ENCODE results near the gene RAP1GDS1.
"Not testable (repeated sequence)": the region's sequence is repeated elsewhere in the genome, so short reads cannot be mapped to it uniquely, and the experiment has no call there.

Gene RAP1GDS1

GRCh38 chr4:98260047-98260578 is 1.1 kb upstream of the RAP1GDS1 start:
- H3K9me3 ChIP-seq (ENCODE audit: control insufficient read depth, insufficient read depth, low read length) = no peaks in the 10 kb centered on the region
- peak overlapping the region; percentile 88 for H3K4me3 ChIP-seq (ENCODE audit: low read depth, low read length)
- no peaks in the 10 kb centered on the region for H3K27me3 ChIP-seq (ENCODE audit: control insufficient read depth, insufficient read depth, low read length)
- H3K4me1 ChIP-seq (ENCODE audit: control insufficient read depth, insufficient read depth, low read length) = peaks cover 9% of the 10 kb centered on the region
- H3K9ac ChIP-seq (ENCODE audit: low read depth, low read length) = peak overlapping the region; percentile 94
- no peaks in the 10 kb centered on the region for H3K36me3 ChIP-seq (ENCODE audit: control insufficient read depth, insufficient read depth, low read length)

DNA sequence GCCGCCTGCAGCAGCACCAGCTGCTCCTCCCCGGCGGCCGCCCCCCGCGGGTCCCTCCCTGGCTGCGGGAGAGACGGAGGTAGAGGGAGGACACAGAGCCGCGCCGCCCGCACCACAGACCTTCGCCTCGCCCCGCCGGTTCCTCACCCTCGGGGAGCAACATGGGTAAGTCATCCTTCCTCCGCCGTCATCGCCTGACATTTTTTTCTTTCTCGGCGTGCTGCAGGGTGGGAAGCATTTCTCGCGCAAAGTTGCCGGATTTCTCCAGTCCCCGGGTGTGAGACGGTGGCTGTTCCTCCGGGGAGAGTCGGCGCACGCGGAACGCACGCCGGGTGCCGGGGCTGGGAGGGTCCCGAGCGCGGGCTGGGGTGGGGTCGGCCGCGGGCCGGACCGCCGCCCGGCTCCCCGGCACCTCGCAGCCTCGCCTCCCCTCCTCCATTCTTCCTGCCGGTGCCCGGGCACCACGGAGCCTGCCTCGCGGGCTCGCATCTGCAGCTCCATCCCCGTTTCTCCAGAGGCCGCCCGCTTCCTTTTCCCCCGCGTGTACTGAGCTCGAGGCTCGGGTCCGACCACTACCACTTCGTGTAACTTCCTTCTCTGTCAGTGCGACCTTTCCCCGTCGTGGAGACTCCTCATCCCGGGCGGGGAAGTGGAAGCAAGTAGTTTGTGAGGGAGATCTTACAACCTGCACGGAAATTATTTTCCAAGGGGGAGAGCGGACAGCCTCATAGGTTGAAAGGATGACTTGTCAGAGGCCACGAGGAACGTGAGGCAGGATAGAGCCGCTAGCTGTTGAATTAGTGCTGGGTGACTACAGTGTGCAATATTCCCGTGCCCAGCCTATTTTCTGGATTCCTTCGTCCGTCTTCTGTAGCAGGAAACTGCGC is 464 bp downstream of the RAP1GDS1 start:
- no peaks in the 10 kb centered on the region for H3K27me3 ChIP-seq (ENCODE audit: control insufficient read depth, insufficient read depth, low read length)
- peak overlapping the region; percentile 60 for H3K9ac ChIP-seq (ENCODE audit: low read depth, low read length)
- no peaks in the 10 kb centered on the region for H3K36me3 ChIP-seq (ENCODE audit: control insufficient read depth, insufficient read depth, low read length)
- peaks cover 9% of the 10 kb centered on the region for H3K4me1 ChIP-seq (ENCODE audit: control insufficient read depth, insufficient read depth, low read length)
- H3K4me3 ChIP-seq (ENCODE audit: low read depth, low read length) = peak overlapping the region; percentile 92
- no peaks in the 10 kb centered on the region for H3K9me3 ChIP-seq (ENCODE audit: control insufficient read depth, insufficient read depth, low read length)

- Histone ChIP-seq H3K9ac (ENCODE audit: low read depth, low read length) (no peak overlapping the region), H3K4me1 (ENCODE audit: control insufficient read depth, insufficient read depth, low read length) (peaks cover 9% of the 10 kb centered on the region), H3K36me3 (ENCODE audit: control insufficient read depth, insufficient read depth, low read length) (no peaks in the 10 kb centered on the region), H3K4me3 (ENCODE audit: low read depth, low read length) (peak overlapping the region; percentile 92), H3K27me3 (ENCODE audit: control insufficient read depth, insufficient read depth, low read length) (no peaks in the 10 kb centered on the region), H3K9me3 (ENCODE audit: control insufficient read depth, insufficient read depth, low read length) (no peaks in the 10 kb centered on the region)
These were observed 1.2 kb downstream of the RAP1GDS1 start for GRCh38 chr4:98262431-98262830.

GRCh38 chr4:98267498-98267897 is 6.3 kb downstream of the RAP1GDS1 start:
- Histone ChIP-seq H3K4me1 (ENCODE audit: control insufficient read depth, insufficient read depth, low read length) (peaks cover 1% of the 10 kb centered on the region), H3K9ac (ENCODE audit: low read depth, low read length) (no peak overlapping the region), H3K4me3 (ENCODE audit: low read depth, low read length) (no peak overlapping the region), H3K36me3 (ENCODE audit: control insufficient read depth, insufficient read depth, low read length) (no peaks in the 10 kb centered on the region), H3K27me3 (ENCODE audit: control insufficient read depth, insufficient read depth, low read length) (no peaks in the 10 kb centered on the region), H3K9me3 (ENCODE audit: control insufficient read depth, insufficient read depth, low read length) (no peaks in the 10 kb centered on the region)

DNA sequence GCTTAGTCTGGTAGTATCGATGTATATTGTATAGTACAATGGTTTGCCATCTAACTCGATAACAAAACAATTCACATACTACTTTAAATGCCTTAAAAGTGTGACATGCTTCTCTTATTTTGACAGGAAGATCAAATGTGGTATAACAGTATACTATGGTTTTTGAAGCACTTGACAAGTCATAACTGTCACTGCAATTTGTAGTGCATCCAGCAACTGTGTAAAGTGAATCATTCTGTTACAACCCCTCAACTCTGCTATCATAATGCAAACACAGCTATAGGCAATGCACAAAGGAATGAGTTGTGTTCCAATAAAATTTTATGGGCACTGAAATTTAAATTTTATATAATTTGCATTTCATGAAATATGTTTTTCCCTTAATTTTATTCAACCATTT is 14.0 kb downstream of the RAP1GDS1 start:
- no peak overlapping the region for H3K9ac ChIP-seq (ENCODE audit: low read depth, low read length)
- H3K36me3 ChIP-seq (ENCODE audit: control insufficient read depth, insufficient read depth, low read length) = no peaks in the 10 kb centered on the region
- no peaks in the 10 kb centered on the region for H3K9me3 ChIP-seq (ENCODE audit: control insufficient read depth, insufficient read depth, low read length)
- H3K4me1 ChIP-seq (ENCODE audit: control insufficient read depth, insufficient read depth, low read length) = no peaks in the 10 kb centered on the region
- no peaks in the 10 kb centered on the region for H3K27me3 ChIP-seq (ENCODE audit: control insufficient read depth, insufficient read depth, low read length)
- H3K4me3 ChIP-seq (ENCODE audit: low read depth, low read length) = no peak overlapping the region

GRCh38 chr4:98283219-98284189 is 22.3 kb downstream of the RAP1GDS1 start:
- Histone ChIP-seq H3K9ac (ENCODE audit: low read depth, low read length) (no peak overlapping the region), H3K9me3 (ENCODE audit: control insufficient read depth, insufficient read depth, low read length) (no peaks in the 10 kb centered on the region), H3K4me3 (ENCODE audit: low read depth, low read length) (no peak overlapping the region), H3K27me3 (ENCODE audit: control insufficient read depth, insufficient read depth, low read length) (no peaks in the 10 kb centered on the region), H3K36me3 (ENCODE audit: control insufficient read depth, insufficient read depth, low read length) (no peaks in the 10 kb centered on the region), H3K4me1 (ENCODE audit: control insufficient read depth, insufficient read depth, low read length) (no peaks in the 10 kb centered on the region)

DNA sequence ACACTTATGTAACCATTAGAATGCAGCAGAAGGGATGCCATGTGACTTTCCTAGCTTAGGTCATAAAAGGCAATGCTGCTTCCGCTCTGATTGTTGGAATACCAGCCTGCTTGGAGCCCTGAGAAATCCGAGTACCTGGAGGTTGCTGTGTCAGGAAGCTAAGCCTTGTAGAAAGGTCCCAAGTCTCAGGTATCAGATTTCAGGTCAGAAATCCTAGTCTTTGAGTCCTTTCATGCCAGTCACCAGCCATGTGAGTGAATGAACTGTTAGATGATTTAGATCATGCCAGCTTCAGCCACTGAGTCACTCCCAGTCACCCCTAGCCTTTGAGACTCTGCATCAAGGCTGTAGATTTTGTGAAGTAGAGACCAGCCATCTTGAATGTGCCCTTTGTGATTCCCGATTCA is 23.5 kb downstream of the RAP1GDS1 start:
- no peaks in the 10 kb centered on the region for H3K4me1 ChIP-seq (ENCODE audit: control insufficient read depth, insufficient read depth, low read length)
- no peaks in the 10 kb centered on the region for H3K27me3 ChIP-seq (ENCODE audit: control insufficient read depth, insufficient read depth, low read length)
- H3K9ac ChIP-seq (ENCODE audit: low read depth, low read length) = no peak overlapping the region
- no peak overlapping the region for H3K4me3 ChIP-seq (ENCODE audit: low read depth, low read length)
- H3K36me3 ChIP-seq (ENCODE audit: control insufficient read depth, insufficient read depth, low read length) = no peaks in the 10 kb centered on the region
- no peaks in the 10 kb centered on the region for H3K9me3 ChIP-seq (ENCODE audit: control insufficient read depth, insufficient read depth, low read length)

DNA sequence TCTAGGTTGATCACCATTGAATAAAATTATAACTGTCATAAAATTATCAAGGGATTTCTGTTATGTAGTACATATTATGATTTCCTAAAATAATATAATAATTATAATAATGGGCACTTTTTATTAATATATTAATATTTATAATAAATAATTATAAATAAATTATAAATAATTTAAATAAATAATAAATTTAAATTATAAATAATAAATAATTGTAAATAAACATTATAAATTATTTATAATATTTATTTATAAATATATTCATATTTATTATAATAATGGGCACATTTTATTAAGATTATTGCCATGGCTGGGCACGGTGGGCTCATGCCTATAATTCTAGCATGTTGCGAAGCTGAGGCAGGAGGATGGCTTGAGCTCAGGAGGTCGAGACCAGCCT is 24.5 kb downstream of the RAP1GDS1 start:
- H3K4me3 ChIP-seq (ENCODE audit: low read depth, low read length) = no peak overlapping the region
- no peaks in the 10 kb centered on the region for H3K4me1 ChIP-seq (ENCODE audit: control insufficient read depth, insufficient read depth, low read length)
- no peaks in the 10 kb centered on the region for H3K36me3 ChIP-seq (ENCODE audit: control insufficient read depth, insufficient read depth, low read length)
- H3K27me3 ChIP-seq (ENCODE audit: control insufficient read depth, insufficient read depth, low read length) = no peaks in the 10 kb centered on the region
- H3K9ac ChIP-seq (ENCODE audit: low read depth, low read length) = no peak overlapping the region
- no peaks in the 10 kb centered on the region for H3K9me3 ChIP-seq (ENCODE audit: control insufficient read depth, insufficient read depth, low read length)

DNA sequence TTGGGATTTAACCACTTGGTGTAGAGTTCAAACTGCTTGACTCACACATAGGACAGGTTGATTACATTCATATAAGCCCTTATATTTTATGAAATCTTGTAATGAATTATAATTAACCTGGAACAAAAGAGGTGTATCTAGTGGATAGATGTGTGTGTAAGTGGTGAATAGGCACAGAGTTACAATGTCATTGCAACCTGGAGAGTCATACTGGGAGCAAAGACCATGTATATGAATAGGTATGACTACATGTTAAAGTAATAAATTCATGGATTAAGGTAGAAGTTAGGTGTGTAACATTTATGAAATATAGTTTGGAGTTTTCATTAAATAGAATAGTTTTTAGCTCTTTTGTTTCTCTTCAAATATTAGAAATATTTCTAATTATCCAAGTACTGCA is 26.1 kb downstream of the RAP1GDS1 start:
- no peaks in the 10 kb centered on the region for H3K27me3 ChIP-seq (ENCODE audit: control insufficient read depth, insufficient read depth, low read length)
- no peaks in the 10 kb centered on the region for H3K4me1 ChIP-seq (ENCODE audit: control insufficient read depth, insufficient read depth, low read length)
- H3K36me3 ChIP-seq (ENCODE audit: control insufficient read depth, insufficient read depth, low read length) = no peaks in the 10 kb centered on the region
- H3K9ac ChIP-seq (ENCODE audit: low read depth, low read length) = no peak overlapping the region
- no peak overlapping the region for H3K4me3 ChIP-seq (ENCODE audit: low read depth, low read length)
- no peaks in the 10 kb centered on the region for H3K9me3 ChIP-seq (ENCODE audit: control insufficient read depth, insufficient read depth, low read length)

GRCh38 chr4:98288671-98289070 is 27.5 kb downstream of the RAP1GDS1 start:
- H3K9ac ChIP-seq (ENCODE audit: low read depth, low read length); H3K4me1 ChIP-seq (ENCODE audit: control insufficient read depth, insufficient read depth, low read length); H3K27me3 ChIP-seq (ENCODE audit: control insufficient read depth, insufficient read depth, low read length): not testable (repeated sequence)

GRCh38 chr4:98289375-98289774 is 28.2 kb downstream of the RAP1GDS1 start:
- Histone ChIP-seq H3K4me1 (ENCODE audit: control insufficient read depth, insufficient read depth, low read length) (no peaks in the 10 kb centered on the region), H3K9ac (ENCODE audit: low read depth, low read length) (no peak overlapping the region), H3K4me3 (ENCODE audit: low read depth, low read length) (no peak overlapping the region), H3K9me3 (ENCODE audit: control insufficient read depth, insufficient read depth, low read length) (no peaks in the 10 kb centered on the region), H3K36me3 (ENCODE audit: control insufficient read depth, insufficient read depth, low read length) (no peaks in the 10 kb centered on the region), H3K27me3 (ENCODE audit: control insufficient read depth, insufficient read depth, low read length) (no peaks in the 10 kb centered on the region)

More at GRCh38 chr4:98288671-98289070, 27.5 kb downstream of the RAP1GDS1 start:
- not testable (repeated sequence) for H3K4me3 ChIP-seq (ENCODE audit: low read depth, low read length); H3K9me3 ChIP-seq (ENCODE audit: control insufficient read depth, insufficient read depth, low read length); H3K36me3 ChIP-seq (ENCODE audit: control insufficient read depth, insufficient read depth, low read length)

Data from iPS-15b (cell line).